ENCODE results near the gene AK9. TPM values are rescaled to one million over a fixed set of nuclear protein-coding genes. Genes with fewer than 3 reads are reported as not detected.

AK9 gene
- polyA plus RNA-seq, 2 of the 4 experiments (the other 2 are of a cell fraction) = 2.2 to 4.7 TPM

- TF ChIP-seq MAFK (IDR thresholded peaks at IDR 0.05; ENCODE audit: partially characterized antibody) (no peak), BCL3 (IDR thresholded peaks at IDR 0.05) (no peak), NR3C1 (IDR thresholded peaks at IDR 0.05) (no peak), PBX3 (IDR thresholded peaks at IDR 0.05) (no peak)
- no peaks in the 10 kb centered on the region for H3K9me3 ChIP-seq
- no peak overlapping the region for H3K4me2 ChIP-seq
- no peak for FAIRE-seq
- POLR2A ChIA-PET = no interaction called here
- no peak for ATAC-seq
- no peak overlapping the region for H3K27ac ChIP-seq
- CTCF ChIA-PET = no interaction called here
- peaks cover 8% of the 10 kb centered on the region; the same call in 1 of the 3 replicates for H3K4me1 ChIP-seq
- no peak for DNase-seq (ENCODE audit: low read depth in 1 of 2, low spot score in 1 of 2)
- 88% methylated on average over 3 of the region's 3 CpGs for WGBS (ENCODE audit: missing lambda C conversion rate)
- no peak overlapping the region for H3K4me3 ChIP-seq
Observed at GRCh38 chr6:109473120-109473519, 217.9 kb downstream of the AK9 start.

- Histone ChIP-seq H3K4me2 (no peak overlapping the region), H3K27ac (no peak overlapping the region), H3K4me3 (no peak overlapping the region), H3K9me3 (no peaks in the 10 kb centered on the region), H3K4me1 (peaks cover under 1% of the 10 kb centered on the region; the same call in 1 of the 3 replicates)
- no peak for TF ChIP-seq BCL3 (IDR thresholded peaks at IDR 0.05)
- TF ChIP-seq ZC3H11A (IDR thresholded peaks at IDR 0.05) = no peak
- DNase-seq (ENCODE audit: low read depth in 1 of 2, low spot score in 1 of 2) (no peak), ATAC-seq (no peak), FAIRE-seq (no peak)
- ChIA-PET POLR2A (no interaction called here), CTCF (no interaction called here)
- 95% methylated on average over 9 of the region's 9 CpGs for WGBS (ENCODE audit: missing lambda C conversion rate)
Observed at GRCh38 chr6:109472132-109472995, 218.6 kb downstream of the AK9 start.

GRCh38 chr6:109471105-109471810 is 219.7 kb downstream of the AK9 start:
- Histone ChIP-seq H3K9me3 (no peaks in the 10 kb centered on the region), H3K4me2 (no peak overlapping the region), H3K27ac (no peak overlapping the region), H3K4me3 (no peak overlapping the region), H3K4me1 (no peaks in the 10 kb centered on the region)
- DNase-seq (ENCODE audit: low read depth in 1 of 2, low spot score in 1 of 2) = no peak
- WGBS (ENCODE audit: missing lambda C conversion rate) = 97% methylated on average over 5 of the region's 5 CpGs
- ChIA-PET CTCF (no interaction called here), POLR2A (no interaction called here)
- no peak for ATAC-seq
- no peak for FAIRE-seq
- TF ChIP-seq, protein P1, sequence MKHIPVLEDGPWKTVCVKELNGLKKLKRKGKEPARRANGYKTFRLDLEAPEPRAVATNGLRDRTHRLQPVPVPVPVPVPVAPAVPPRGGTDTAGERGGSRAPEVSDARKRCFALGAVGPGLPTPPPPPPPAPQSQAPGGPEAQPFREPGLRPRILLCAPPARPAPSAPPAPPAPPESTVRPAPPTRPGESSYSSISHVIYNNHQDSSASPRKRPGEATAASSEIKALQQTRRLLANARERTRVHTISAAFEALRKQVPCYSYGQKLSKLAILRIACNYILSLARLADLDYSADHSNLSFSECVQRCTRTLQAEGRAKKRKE (CRISPR knock-in tag; IDR thresholded peaks at IDR 0.05; ENCODE audit: low read depth) = no peak
- TF ChIP-seq FOXS1 (CRISPR knock-in tag; IDR thresholded peaks at IDR 0.05) (no peak), RNF2 (IDR thresholded peaks at IDR 0.05; ENCODE audit: borderline replicate concordance, low read depth) (no peak), NPAS2 (CRISPR knock-in tag; IDR thresholded peaks at IDR 0.05; ENCODE audit: borderline replicate concordance) (no peak), HOXB13 (CRISPR knock-in tag; IDR thresholded peaks at IDR 0.05; ENCODE audit: low read depth) (no peak), MAZ (IDR thresholded peaks at IDR 0.05; ENCODE audit: borderline replicate concordance, low read depth, low read length) (no peak), POLR2A (IDR thresholded peaks at IDR 0.05; ENCODE audit: low read length) (no peak), RFX5 (IDR thresholded peaks at IDR 0.05) (no peak), EHMT2 (IDR thresholded peaks at IDR 0.05; ENCODE audit: low read depth) (no peak), TFCP2L1 (CRISPR knock-in tag; IDR thresholded peaks at IDR 0.05) (no peak), ESRRA (IDR thresholded peaks at IDR 0.05; ENCODE audit: borderline replicate concordance, low read length) (no peak), ZSCAN20 (CRISPR knock-in tag; IDR thresholded peaks at IDR 0.05) (no peak), EP300 (IDR thresholded peaks at IDR 0.05) (no peak), POLR2AphosphoS2 (conservative IDR thresholded peaks at IDR 0.05; ENCODE audit: low read length) (no peak), RCOR1 (IDR thresholded peaks at IDR 0.05; ENCODE audit: low read depth, low read length) (no peak), RARB (CRISPR knock-in tag; IDR thresholded peaks at IDR 0.05) (no peak), SMC3 (IDR thresholded peaks at IDR 0.05) (no peak)

All from A549 (cell line).